Activated gamma-delta T cell (primary cell): Measurements from ENCODE around the gene ZNF691.
"Not testable (repeated sequence)": the region's sequence is repeated elsewhere in the genome, so short reads cannot be mapped to it uniquely, and the experiment has no call there.

Experiments
- DNase-seq: peaks from one replicate; lab custom pipeline; 2025; lab: John Stamatoyannopoulos, UW

ZNF691 gene

GRCh38 chr1:42859366-42859765 is 13.0 kb downstream of the ZNF691 start:
- not testable (repeated sequence) for DNase-seq

- DNase-seq = no peak
Observed at GRCh38 chr1:42860339-42861013, 14.1 kb downstream of the ZNF691 start.

- no peak for DNase-seq
Observed at GRCh38 chr1:42861014-42861399, 14.6 kb downstream of the ZNF691 start.

GRCh38 chr1:42866549-42866948 is 20.1 kb downstream of the ZNF691 start:
- no peak for DNase-seq

GRCh38 chr1:42868466-42868865 is 22.1 kb downstream of the ZNF691 start:
- not testable (repeated sequence) for DNase-seq

GRCh38 chr1:42869254-42869653 is 22.8 kb downstream of the ZNF691 start:
- DNase-seq = not testable (repeated sequence)

GRCh38 chr1:42869751-42870150 is 23.3 kb downstream of the ZNF691 start:
- DNase-seq = not testable (repeated sequence)

GRCh38 chr1:42873108-42873507 is 26.7 kb downstream of the ZNF691 start:
- not testable (repeated sequence) for DNase-seq

- no peak for DNase-seq
Observed at GRCh38 chr1:42873670-42874069, 27.3 kb downstream of the ZNF691 start.

- no peak for DNase-seq
Observed at GRCh38 chr1:42876009-42876408, 29.6 kb downstream of the ZNF691 start.

GRCh38 chr1:42877380-42877779 is 31.0 kb downstream of the ZNF691 start:
- no peak for DNase-seq

GRCh38 chr1:42880384-42880783 is 34.0 kb downstream of the ZNF691 start:
- no peak for DNase-seq

GRCh38 chr1:42886046-42886739 is 39.8 kb downstream of the ZNF691 start:
- DNase-seq = no peak

GRCh38 chr1:42886800-42887199 is 40.4 kb downstream of the ZNF691 start:
- no peak for DNase-seq

GRCh38 chr1:42887366-42887765 is 41.0 kb downstream of the ZNF691 start:
- no peak for DNase-seq

GRCh38 chr1:42888013-42888633 is 41.7 kb downstream of the ZNF691 start:
- no peak for DNase-seq

- DNase-seq = no peak
Observed at GRCh38 chr1:42889264-42889663, 42.9 kb downstream of the ZNF691 start.

- DNase-seq = no peak
Observed at GRCh38 chr1:42891465-42892138, 45.2 kb downstream of the ZNF691 start.

GRCh38 chr1:42899960-42900359 is 53.5 kb downstream of the ZNF691 start:
- not testable (repeated sequence) for DNase-seq
